Subcutaneous adipose tissue (tissue), 4 donors: ENCODE measurements around the gene THAP7. TPM values are rescaled to one million over a fixed set of nuclear protein-coding genes. Genes with fewer than 3 reads are reported as not detected.

ENCODE experiments used
- CTCF ChIP-seq: fragments of 450-650 bp; IDR thresholded peaks from one replicate; pipeline ENCODE4 v1.5.1; 2016; ENCODE audit warnings: low read depth, mild to moderate bottlenecking, control low read depth, antibody characterized with exemption, moderate library complexity
- total RNA-seq, 4 donors: library from RNA; depleted of rRNA; stranded (reverse); fragments of >200 nt; gene quantifications; one replicate each; pipeline ENCODE4 v1.1.0, GENCODE V29; 2016

Gene THAP7
- total RNA-seq, 4 donors from 2014 or later, result 20.7 to 26.6 (median 23.5) TPM

- no peak for TF ChIP-seq CTCF
These were observed 28.2 kb downstream of the THAP7 start for GRCh38 chr22:20973634-20974286.

GRCh38 chr22:20972933-20973577, 28.9 kb downstream of the THAP7 start:
- no peak for TF ChIP-seq CTCF

- TF ChIP-seq CTCF, result no peak
These were observed 30.8 kb downstream of the THAP7 start for GRCh38 chr22:20970939-20971657.

- TF ChIP-seq CTCF, result no peak
These were observed 33.5 kb downstream of the THAP7 start for GRCh38 chr22:20968281-20968977.

GRCh38 chr22:20967697-20968211, 34.2 kb downstream of the THAP7 start:
- no peak for TF ChIP-seq CTCF

GRCh38 chr22:20966883-20967696, 34.8 kb downstream of the THAP7 start, which contains the start of gene AIFM3:
AIFM3 (plus strand) TSS chr22:20967255; CDS start chr22:20967945, 690 bp downstream.
- no peak for TF ChIP-seq CTCF
